AML-193 (cell line): ENCODE measurements around the gene CSF1.
"Not testable (repeated sequence)": the region's sequence is repeated elsewhere in the genome, so short reads cannot be mapped to it uniquely, and the experiment has no call there.

Experiments used
- DNase-seq, 2 experiments: peaks; one replicate each; lab custom pipeline; 2025; lab: John Stamatoyannopoulos, UW

Gene CSF1

GRCh38 chr1:109919303-109919702 lies 8.7 kb downstream of the CSF1 start:
- no peak for DNase-seq

- not testable (repeated sequence) for DNase-seq
These were observed 9.7 kb downstream of the CSF1 start for GRCh38 chr1:109920391-109920790.

GRCh38 chr1:109922326-109922725 lies 11.7 kb downstream of the CSF1 start:
- DNase-seq: no peak

- DNase-seq: no peak
These were observed 12.7 kb downstream of the CSF1 start for GRCh38 chr1:109923131-109923945.

GRCh38 chr1:109923946-109924275 lies 13.3 kb downstream of the CSF1 start:
- DNase-seq: no peak

GRCh38 chr1:109924316-109924715 lies 13.7 kb downstream of the CSF1 start:
- DNase-seq: no peak

- no peak for DNase-seq
These were observed 14.7 kb downstream of the CSF1 start for GRCh38 chr1:109925159-109925990.

- no peak for DNase-seq
These were observed 16.1 kb downstream of the CSF1 start for GRCh38 chr1:109926662-109927300.

- no peak for DNase-seq
These were observed 16.7 kb downstream of the CSF1 start for GRCh38 chr1:109927356-109927755.

- DNase-seq: no peak
These were observed 17.3 kb downstream of the CSF1 start for GRCh38 chr1:109927911-109928321.

- no peak for DNase-seq
These were observed 18.0 kb downstream of the CSF1 start for GRCh38 chr1:109928591-109929111.

- no peak for DNase-seq
These were observed 18.5 kb downstream of the CSF1 start for GRCh38 chr1:109929170-109929569.

GRCh38 chr1:109929588-109930251 lies 19.1 kb downstream of the CSF1 start:
- DNase-seq: no peak

- DNase-seq: no peak
These were observed 19.8 kb downstream of the CSF1 start for GRCh38 chr1:109930252-109930993.

- DNase-seq: no peak
These were observed 20.6 kb downstream of the CSF1 start for GRCh38 chr1:109931189-109931731.

GRCh38 chr1:109931911-109932636 lies 21.4 kb downstream of the CSF1 start:
- no peak for DNase-seq

GRCh38 chr1:109932679-109933078 lies 22.0 kb downstream of the CSF1 start:
- no peak for DNase-seq

- DNase-seq: peak; percentile 22 to 25
These were observed 23.4 kb downstream of the CSF1 start for GRCh38 chr1:109933856-109934711.

- DNase-seq: no peak
These were observed 24.8 kb downstream of the CSF1 start for GRCh38 chr1:109935451-109935900.
